Activated CD4-positive, CD25-positive, alpha-beta regulatory T cell treated with anti-CD3 and anti-CD28 coated beads, Interleukin-2, amount 50 U/mL, for 72 hours (primary cell): ENCODE measurements around the gene WNT6.

Experiments used
- DNase-seq: peaks from one replicate; pipeline ENCODE4 v3.0.0; 2021

The WNT6 gene

DNA sequence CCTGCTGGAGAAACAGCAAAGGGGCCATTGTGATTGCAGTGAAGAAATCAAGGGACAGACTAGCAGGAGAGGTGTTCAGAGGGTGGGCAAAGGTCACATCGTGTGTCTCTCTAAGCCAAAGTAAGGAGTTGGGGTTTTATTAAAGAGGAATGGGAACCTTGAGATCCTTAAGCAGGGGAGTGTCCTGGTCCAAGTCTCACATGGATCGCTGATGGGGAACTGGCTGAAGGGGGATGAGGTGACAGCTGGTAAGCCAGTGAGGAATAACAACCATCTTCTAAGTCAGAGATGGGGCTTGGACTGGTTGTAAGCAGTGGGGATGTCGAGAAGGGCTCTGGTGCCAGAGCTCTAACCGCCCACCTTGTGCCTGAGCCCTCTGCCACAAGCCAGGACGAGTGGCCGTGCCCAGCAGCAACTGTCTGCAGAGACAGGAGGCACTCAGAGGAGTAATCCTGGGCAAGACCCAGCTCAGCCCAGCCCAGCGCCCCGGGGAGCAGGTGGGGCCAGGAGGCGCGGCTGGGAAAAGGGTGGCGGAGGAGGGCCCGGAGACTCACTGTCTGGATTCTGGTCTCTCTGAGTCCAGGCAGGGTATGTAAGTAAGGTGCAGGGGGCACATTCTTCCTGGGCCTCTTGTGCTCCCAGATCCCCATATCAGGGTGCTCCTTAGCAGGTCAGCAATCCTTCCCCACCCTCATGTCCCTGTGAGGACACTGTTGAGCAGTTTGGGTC is 34.7 kb downstream of the WNT6 start:
- no peak for DNase-seq

DNA sequence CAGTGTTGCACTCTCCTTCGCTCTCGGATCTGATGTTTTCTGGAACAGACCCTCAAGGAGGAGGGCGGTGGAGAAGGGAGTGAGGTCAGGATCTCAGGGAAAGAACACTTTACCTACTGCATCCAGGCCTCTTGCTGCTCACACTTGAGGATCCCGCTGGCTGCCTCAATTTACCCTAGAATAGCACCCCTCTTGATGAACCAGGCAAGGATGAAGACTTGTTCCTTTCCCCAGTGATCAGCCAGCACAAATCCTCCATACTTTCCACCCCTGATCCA is 35.2 kb downstream of the WNT6 start:
- no peak for DNase-seq

DNA sequence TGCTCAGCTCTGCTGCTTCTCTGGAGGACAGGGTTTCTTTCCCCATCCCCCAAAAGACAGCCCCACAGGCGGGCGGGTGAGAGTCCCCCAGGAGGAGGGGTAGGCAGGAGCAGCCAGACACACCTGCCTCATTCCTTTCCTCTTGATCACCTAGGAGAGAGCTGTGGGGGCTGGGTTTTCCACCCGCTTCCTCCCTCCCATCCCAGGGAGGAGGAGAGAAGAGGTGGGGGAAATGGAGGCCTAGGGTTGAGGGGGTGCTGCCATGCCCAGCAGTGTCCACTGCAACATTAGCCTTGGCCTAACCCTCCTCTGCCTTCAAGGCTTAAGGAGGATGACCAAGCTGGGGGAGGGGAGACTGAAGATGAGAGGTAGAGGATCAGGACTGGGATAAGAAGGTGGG is 35.7 kb downstream of the WNT6 start:
- no peak for DNase-seq

DNA sequence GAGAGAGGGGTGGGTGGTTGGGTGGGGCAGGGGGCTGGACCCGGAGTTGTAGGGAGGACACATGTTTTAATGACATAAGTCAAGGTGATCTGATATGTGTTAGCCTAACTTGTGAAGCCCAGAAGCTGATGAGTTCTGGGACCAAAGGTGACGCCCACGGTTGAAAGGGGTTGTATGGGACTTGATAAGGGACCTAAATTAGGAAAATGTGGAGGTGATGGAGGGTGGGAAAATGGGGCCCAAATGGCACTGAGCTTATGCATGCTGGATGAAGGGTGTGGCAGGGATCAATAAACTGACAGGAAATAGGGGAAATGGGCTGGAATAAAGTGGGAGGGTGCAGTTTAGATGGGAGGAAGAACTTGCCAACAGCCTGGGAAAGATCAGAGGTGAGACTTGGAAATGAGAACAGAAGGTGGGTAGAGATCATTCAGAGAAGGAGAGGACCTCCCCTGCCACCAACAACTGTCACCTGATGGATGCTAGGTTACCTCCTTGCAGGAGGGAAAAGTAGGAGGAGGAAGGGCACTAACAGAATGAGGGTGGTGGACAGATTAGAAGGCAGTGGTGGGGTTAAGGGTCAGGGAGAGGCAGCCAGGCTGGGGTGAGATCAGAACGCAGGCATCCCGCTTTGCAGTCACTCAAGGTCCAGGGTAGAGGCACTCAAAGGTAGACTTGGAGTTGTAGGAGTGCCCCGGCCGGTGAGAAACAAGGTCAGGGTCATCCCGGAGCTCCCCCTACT is 36.3 kb downstream of the WNT6 start:
- DNase-seq, result no peak

DNA sequence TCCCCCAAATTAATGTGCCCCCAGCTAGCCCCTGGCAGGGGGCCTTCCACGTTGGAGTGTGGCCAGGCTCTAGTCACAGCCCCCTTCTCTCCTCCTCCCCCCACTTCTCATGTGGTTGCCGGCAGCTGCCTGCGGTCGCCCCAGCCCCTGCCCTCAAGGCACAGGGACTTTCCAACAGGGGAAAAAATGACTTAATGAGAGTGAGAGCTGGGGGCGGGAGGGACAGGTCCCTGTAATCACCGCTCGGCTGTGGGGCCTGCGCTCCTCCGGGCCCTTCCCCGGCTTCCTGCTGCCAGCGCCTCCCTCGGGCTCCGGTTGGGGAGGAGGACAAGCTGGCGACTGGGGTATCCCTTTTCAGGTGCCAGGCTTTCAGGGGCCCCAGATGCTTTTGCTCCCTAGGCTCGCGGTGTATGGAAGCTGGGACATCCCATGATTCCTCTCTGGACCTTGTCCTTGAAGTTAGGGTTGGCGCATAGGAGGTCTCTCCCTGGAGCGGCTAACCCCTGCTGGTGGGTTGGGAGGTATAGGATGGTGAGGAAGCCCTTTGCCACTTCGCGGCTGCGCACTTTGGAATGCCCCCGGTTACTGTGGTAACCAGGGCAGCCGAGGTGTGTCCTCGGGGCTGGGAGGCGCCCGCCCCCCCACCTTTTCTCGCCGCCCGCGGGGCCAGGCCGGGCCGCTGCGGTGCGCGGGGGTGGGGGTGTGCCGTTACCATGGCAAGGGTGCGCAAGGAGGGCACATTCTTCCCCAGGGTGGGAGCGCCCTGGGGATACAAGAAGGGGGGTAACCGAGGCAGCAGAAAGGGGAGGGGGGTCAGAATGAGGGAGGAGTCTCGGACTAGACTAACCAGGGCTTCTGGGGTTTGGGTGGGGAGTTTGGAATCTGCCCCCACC is 37.1 kb downstream of the WNT6 start:
- DNase-seq, result peak; percentile 80

DNA sequence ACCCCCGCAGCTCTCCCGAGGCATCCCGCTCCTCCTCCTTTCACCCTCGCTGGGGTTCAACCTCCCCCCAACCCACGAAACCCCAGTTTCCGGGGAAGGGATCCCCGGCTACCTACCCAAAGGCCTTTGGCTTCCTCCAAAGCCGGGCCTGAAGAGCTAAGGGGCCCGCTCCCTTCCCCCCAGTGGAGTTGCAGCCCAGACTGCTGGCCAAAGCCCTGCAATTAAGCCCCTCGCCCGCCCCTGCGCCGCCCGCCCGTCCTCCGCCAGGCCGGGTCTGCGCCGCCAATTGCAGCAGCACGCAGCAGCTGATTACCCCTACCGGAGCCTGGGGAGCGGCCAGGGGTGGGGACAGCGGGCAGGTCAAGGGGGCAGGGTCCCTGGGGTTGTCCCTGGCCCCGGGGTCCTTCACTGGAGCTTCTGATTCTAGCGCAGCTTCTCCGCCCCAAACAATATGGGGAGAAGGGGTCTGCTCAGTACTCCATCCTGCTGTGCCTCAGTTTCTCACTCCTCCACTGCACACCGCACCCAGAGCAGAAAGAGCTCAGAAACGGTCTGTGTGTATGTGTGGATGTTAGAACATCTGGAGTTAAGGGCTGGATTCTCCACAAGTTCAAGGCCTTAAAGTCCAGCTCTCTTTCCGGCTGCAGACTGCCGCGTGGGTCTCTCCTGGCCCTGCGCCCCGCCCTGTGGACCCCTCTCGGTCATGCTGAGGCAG is 37.9 kb downstream of the WNT6 start:
- no peak for DNase-seq

DNA sequence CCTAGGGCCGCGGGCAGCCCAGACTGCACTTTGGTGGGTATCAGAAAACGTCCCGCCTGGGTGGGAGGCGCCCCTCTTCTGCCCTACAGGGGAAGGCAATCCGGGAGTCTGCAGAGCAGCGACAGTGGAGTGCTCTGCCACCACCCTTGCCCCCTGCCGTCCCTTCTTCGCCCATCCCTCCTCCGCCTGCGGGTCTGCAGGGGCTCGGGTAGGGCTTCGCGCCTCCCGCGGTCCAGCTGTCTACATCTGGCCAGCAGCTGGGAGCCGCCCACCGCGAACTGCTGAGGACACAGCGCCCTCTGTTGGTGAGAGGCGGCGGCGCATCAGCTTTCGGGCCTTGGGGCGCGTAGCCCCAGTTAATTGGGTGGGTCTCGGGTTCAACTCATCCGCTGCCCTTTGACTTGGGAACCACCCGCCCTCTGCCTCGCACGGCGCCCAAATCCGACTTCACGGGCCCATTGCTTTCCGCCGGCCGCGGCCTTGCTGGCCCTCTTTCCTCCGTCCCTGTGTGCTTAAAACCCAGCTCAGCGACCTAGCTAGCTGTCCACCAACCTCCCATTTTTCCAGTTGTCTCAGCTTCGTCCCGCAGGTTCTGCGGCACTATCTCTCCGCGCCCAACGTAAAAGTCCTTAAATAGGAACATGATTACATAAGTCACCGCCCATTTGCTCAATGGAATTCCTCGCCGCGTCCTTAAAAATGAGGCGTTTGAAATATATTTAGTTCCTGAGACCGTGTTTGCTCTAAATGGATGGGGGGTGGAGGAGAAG is 38.7 kb downstream of the WNT6 start:
- DNase-seq, result peak; percentile 89

DNA sequence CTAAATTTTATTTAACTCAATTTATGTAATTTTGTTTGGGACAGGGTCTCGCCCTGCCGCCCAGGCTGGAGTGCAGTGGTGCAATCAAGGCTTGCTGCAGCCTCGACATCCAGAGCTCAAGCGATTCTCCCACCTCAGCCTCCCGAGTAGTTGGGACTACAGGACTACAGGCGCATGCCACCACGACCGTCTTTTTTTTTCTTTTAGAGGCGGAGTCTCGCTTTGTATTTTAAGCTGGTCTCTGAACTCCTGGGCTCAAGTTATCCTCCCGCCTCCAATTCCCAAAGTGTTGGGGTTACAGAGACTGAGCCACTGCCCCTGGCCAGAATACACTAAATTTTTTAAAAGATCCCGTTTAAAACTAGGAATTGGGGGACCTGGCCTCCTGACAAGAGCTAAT is 39.5 kb downstream of the WNT6 start:
- DNase-seq, result no peak

DNA sequence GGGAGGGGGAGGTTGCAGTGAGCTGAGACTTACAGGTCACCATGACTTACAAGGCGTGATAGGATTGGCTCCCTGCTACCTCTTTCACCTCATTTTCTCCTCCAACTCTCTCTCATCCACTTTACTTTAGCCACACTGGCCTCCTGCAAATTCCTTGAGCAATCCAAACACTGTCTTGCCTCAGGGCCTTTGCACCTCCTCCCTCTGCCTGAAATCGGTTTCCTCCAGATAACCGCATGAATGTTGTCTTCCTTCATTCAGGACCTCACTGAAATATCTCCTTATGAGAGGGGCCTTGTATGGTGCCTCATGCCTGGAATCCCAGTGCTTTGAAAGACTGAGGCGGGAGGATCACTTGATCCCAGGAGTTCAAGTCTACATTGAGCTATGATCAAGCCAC is 42.8 kb downstream of the WNT6 start:
- DNase-seq, result no peak

DNA sequence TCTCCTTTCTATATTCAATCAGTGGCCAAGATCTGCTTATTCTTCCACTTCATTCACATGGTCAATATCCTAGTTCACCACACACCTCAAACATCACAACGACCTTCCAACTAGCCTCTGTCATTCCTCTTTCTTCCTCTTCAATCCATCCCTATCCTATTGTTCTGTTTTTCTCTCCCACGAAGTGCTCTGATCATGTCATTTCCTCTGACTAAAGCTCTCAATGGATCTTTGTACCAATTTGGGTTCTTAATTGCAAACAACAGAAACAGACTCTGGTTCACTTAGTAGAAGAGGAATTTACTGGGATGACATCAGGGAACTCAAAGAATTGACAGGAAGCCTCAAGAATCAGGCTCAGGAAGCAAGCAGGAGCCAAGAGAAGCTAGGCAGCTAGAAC is 44.6 kb downstream of the WNT6 start:
- no peak for DNase-seq

DNA sequence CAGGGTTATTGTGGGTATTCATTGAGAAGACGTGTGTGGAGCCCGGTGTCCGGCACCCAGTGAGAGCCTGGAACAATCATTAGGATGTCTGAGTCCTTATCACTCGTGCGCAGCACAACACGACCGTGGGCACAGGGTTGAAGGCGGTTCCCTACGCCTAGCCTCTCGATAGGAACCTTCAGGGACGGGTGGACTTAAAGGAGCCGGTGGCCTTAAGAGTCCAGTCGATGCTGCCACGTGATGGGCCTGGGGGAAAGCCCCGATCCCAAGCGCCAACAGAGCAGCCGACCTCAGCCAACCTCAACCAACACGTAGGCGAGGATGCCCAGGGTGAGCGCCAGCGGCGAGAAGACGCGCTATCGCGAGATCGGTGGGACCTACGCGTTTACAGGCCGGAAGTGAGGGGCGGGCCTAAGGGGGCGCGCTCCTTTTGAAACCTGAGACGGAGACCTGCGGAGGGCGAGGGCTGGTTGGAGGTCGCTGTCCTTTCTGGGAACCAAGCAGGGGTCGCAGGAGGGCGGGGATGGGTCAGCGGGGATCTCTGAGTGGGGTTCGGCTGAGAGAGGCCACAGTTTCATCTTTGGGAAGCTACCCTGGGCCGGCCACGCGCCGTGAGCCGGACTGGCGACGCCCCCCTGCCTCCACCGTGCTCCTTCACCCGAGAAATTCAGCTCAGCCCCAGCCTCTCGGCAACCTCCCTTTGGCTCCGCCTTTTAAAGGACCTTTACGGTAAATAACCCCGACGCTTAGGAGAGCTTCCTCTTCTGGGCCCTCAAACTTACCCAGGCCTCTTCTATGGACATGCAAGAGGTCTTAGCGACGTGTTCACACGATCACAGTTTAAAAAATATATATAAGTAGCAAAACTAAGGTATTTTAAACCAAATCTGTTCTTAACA is 49.4 kb downstream of the WNT6 start:
- peak; percentile 94 for DNase-seq

DNA sequence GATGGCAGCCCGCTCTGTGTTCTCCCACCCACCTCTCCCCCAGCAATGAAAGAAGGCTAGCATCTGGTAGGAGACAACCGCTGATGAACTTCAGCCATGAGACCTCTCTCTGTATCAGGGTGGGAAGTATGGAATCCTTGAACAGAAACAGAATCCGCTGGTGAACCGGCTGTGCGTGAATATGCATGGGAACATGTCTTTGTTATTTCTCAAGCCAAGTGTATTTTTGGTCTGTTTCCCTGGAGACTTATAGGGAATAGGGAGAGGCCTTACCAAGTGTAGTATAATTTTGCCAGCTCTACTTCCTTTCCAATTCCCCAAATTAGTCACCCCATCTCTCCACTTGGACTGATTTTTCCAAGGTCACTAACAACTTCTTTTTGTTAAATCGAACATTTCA is 51.1 kb downstream of the WNT6 start:
- no peak for DNase-seq

DNA sequence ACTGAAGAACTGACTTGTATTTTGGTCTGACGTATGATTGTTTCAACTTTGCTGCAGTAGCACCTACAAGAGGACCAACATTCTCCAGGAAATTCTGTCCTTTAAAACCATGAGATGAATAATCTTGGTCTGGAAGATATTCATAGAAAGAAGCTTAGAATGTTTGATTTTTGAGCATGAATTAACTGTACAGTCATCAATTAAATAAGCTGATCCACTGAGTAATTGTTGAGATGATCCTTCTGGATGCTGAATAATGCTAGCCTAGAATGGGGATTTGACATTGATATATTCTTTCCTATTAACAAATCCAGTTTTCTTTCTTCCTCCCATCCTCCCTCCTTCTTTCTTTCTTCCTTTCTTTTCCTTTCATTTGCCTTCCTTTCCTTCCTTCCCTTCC is 60.9 kb downstream of the WNT6 start:
- DNase-seq, result no peak
